SK-N-MC (cell line): Measurements from ENCODE around the gene KRT71.

Source experiments
- EZH2 ChIP-seq: fragments of 200-600 bp; sonication (generic); IDR thresholded peaks from one replicate; pipeline ENCODE4 v1.6.1; 2017; ENCODE audit warnings: antibody characterized with exemption
- FOXP2 ChIP-seq: optimal IDR thresholded peaks from 2 replicates; pipeline ENCODE3; 2011; ENCODE audit warnings: mild to moderate bottlenecking, moderate library complexity; ENCODE audit not compliant: insufficient read depth; ENCODE audit errors: extremely low read length, control extremely low read depth
- POLR2AphosphoS5 ChIP-seq: IDR thresholded peaks from 2 replicates; pipeline ENCODE4 v1.6.1; 2012; ENCODE audit warnings: mild to moderate bottlenecking, low read depth, low read length, borderline replicate concordance

- TF ChIP-seq POLR2AphosphoS5 (no peak), EZH2 (no peak), FOXP2 (no peak)
Observed at GRCh38 chr12:52580496-52580895, 27.6 kb upstream of the KRT71 start.
